Measurements from ENCODE around the gene PADI6. TPM values are rescaled to one million over a fixed set of nuclear protein-coding genes. Genes with fewer than 3 reads are reported as not detected.

The PADI6 gene
- total and polyA plus RNA-seq, 9 of the 15 experiments (the other 6 are each of a cell fraction or from before 2014, with no cell fraction given): not detected

DNA sequence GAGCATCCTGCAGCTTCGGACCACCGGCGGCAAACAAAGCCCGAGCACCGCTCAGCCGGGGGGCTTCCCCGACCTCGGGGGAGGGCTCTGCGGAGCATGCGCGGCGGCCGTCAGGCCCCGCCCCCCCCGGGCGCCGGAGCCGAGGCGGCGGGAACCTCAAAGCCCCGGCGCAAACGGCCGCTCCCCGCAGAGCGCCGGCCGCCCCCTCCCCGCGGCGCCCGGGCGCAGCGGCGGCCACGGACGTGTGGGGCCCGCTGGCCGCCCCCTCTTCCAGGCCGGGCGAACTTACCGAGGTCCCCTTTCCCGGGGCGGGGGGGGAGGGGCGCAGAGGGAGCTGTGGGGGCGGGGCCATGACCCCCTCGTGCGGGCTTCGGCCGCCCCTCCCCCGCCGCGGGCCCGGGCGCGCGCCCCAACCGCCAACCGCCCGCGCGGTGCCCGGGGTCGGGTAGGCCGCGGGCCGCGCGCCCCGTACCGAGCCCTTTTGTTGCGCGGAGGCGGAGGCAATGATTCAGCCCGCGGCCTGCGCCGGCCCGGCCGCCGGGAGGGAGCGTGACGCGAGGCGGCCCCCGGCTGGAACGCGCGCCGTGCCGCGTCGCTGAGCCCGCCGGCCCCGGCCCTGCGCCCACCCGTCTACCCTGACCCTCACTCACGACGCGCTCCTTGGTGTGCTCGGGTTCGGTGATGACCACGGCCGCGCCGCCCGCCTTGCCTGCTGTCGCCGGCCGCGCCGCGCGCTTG, 65.8 kb downstream of the PADI6 start (continued):
- TF ChIP-seq NFYB (IDR thresholded peaks at IDR 0.05; ENCODE audit: extremely low read depth, insufficient read length): no peak
- no peak for TF ChIP-seq ZNF212 (CRISPR knock-in tag; IDR thresholded peaks at IDR 0.05)
- TF ChIP-seq, protein P1, sequence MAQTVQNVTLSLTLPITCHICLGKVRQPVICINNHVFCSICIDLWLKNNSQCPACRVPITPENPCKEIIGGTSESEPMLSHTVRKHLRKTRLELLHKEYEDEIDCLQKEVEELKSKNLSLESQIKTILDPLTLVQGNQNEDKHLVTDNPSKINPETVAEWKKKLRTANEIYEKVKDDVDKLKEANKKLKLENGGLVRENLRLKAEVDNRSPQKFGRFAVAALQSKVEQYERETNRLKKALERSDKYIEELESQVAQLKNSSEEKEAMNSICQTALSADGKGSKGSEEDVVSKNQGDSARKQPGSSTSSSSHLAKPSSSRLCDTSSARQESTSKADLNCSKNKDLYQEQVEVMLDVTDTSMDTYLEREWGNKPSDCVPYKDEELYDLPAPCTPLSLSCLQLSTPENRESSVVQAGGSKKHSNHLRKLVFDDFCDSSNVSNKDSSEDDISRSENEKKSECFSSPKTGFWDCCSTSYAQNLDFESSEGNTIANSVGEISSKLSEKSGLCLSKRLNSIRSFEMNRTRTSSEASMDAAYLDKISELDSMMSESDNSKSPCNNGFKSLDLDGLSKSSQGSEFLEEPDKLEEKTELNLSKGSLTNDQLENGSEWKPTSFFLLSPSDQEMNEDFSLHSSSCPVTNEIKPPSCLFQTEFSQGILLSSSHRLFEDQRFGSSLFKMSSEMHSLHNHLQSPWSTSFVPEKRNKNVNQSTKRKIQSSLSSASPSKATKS (CRISPR knock-in tag; IDR thresholded peaks at IDR 0.05): no peak
- TF ChIP-seq, protein P2, sequence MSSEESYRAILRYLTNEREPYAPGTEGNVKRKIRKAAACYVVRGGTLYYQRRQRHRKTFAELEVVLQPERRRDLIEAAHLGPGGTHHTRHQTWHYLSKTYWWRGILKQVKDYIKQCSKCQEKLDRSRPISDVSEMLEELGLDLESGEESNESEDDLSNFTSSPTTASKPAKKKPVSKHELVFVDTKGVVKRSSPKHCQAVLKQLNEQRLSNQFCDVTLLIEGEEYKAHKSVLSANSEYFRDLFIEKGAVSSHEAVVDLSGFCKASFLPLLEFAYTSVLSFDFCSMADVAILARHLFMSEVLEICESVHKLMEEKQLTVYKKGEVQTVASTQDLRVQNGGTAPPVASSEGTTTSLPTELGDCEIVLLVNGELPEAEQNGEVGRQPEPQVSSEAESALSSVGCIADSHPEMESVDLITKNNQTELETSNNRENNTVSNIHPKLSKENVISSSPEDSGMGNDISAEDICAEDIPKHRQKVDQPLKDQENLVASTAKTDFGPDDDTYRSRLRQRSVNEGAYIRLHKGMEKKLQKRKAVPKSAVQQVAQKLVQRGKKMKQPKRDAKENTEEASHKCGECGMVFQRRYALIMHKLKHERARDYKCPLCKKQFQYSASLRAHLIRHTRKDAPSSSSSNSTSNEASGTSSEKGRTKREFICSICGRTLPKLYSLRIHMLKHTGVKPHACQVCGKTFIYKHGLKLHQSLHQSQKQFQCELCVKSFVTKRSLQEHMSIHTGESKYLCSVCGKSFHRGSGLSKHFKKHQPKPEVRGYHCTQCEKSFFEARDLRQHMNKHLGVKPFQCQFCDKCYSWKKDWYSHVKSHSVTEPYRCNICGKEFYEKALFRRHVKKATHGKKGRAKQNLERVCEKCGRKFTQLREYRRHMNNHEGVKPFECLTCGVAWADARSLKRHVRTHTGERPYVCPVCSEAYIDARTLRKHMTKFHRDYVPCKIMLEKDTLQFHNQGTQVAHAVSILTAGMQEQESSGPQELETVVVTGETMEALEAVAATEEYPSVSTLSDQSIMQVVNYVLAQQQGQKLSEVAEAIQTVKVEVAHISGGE (CRISPR knock-in tag; IDR thresholded peaks at IDR 0.05): peak in 1 of 3 experiments; percentile 33; a peak in 2 of 6 replicates
- TF ChIP-seq KLF6 (CRISPR knock-in tag; IDR thresholded peaks at IDR 0.05; ENCODE audit: borderline replicate concordance): no peak
- TF ChIP-seq BHLHE40 (IDR thresholded peaks at IDR 0.05; ENCODE audit: low read length): no peak
- TF ChIP-seq ZNF79 (CRISPR knock-in tag; IDR thresholded peaks at IDR 0.05; ENCODE audit: low read depth): no peak
- TF ChIP-seq ZNF354B (CRISPR knock-in tag; IDR thresholded peaks at IDR 0.05): no peak
- TF ChIP-seq, protein P3, sequence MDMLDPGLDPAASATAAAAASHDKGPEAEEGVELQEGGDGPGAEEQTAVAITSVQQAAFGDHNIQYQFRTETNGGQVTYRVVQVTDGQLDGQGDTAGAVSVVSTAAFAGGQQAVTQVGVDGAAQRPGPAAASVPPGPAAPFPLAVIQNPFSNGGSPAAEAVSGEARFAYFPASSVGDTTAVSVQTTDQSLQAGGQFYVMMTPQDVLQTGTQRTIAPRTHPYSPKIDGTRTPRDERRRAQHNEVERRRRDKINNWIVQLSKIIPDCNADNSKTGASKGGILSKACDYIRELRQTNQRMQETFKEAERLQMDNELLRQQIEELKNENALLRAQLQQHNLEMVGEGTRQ (CRISPR knock-in tag; IDR thresholded peaks at IDR 0.05): no peak
- TF ChIP-seq, protein P4, sequence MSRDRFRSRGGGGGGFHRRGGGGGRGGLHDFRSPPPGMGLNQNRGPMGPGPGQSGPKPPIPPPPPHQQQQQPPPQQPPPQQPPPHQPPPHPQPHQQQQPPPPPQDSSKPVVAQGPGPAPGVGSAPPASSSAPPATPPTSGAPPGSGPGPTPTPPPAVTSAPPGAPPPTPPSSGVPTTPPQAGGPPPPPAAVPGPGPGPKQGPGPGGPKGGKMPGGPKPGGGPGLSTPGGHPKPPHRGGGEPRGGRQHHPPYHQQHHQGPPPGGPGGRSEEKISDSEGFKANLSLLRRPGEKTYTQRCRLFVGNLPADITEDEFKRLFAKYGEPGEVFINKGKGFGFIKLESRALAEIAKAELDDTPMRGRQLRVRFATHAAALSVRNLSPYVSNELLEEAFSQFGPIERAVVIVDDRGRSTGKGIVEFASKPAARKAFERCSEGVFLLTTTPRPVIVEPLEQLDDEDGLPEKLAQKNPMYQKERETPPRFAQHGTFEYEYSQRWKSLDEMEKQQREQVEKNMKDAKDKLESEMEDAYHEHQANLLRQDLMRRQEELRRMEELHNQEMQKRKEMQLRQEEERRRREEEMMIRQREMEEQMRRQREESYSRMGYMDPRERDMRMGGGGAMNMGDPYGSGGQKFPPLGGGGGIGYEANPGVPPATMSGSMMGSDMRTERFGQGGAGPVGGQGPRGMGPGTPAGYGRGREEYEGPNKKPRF (IDR thresholded peaks at IDR 0.05; ENCODE audit: low read depth, low read length): no peak
- TF ChIP-seq ZNF764 (CRISPR knock-in tag; IDR thresholded peaks at IDR 0.05; ENCODE audit: low read depth): no peak
- no peak for TF ChIP-seq RHOXF2B (CRISPR knock-in tag; conservative IDR thresholded peaks at IDR 0.05)
- TF ChIP-seq MAZ (CRISPR knock-in tag; conservative IDR thresholded peaks at IDR 0.05 in 1 of 2, IDR thresholded peaks at IDR 0.05 in 1 of 2): no peak
- no peak for TF ChIP-seq TARDBP (IDR thresholded peaks at IDR 0.05)
- TF ChIP-seq ZNF445 (CRISPR knock-in tag; IDR thresholded peaks at IDR 0.05; ENCODE audit: low read depth): no peak
- TF ChIP-seq FOXK1 (CRISPR knock-in tag; IDR thresholded peaks at IDR 0.05; ENCODE audit: borderline replicate concordance): no peak
- no peak for TF ChIP-seq TAF9B (IDR thresholded peaks at IDR 0.05; ENCODE audit: partially characterized antibody)
- no peak for TF ChIP-seq FOXA1 (IDR thresholded peaks at IDR 0.05; ENCODE audit: borderline replicate concordance)
- TF ChIP-seq ZNF232 (CRISPR knock-in tag; IDR thresholded peaks at IDR 0.05): no peak
- TF ChIP-seq NCOA2 (IDR thresholded peaks at IDR 0.05; ENCODE audit: partially characterized antibody in 2 of 2): no peak
